Erythroblast (primary cell): ENCODE data around the gene TPX2.

Experiments
- GATA1 ChIP-seq: IDR thresholded peaks from 2 replicates; pipeline ENCODE4 v1.6.1; 2011; ENCODE audit warnings: low read depth, mild to moderate bottlenecking, control low read depth, low read length, moderate library complexity
- POLR2A ChIP-seq: IDR thresholded peaks from 2 replicates; pipeline ENCODE4 v1.6.1; 2011; ENCODE audit warnings: mild to moderate bottlenecking, low read length

DNA sequence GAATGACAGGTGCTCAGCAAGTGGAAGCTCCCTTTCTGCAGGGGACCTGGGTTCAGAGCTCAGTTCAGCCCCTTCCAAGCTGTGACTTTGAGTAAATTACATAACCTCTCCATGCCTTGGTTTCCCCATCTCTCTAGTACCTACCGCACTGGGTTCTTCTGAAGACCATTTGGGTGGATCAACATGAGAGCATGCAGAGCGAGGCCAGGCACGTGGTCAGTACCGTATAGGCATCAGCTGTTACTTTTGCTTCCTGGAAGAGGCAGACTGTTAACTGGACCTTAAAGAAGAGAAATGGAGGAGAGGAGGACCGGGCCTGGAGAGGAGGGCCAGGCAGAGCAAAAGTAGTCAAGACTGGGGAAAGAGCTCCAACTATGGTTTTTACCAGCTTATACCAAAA, 78.4 kb downstream of the TPX2 start:
- no peak for TF ChIP-seq POLR2A
- no peak for TF ChIP-seq GATA1
